Stimulated activated CD4-positive, alpha-beta T cell treated with anti-CD3 and anti-CD28 coated beads, Interleukin-4, amount 100 ng/mL, for 1 hour (primary cell): ENCODE data around the gene PPM1H.
"Not testable (repeated sequence)": the region's sequence is repeated elsewhere in the genome, so short reads cannot be mapped to it uniquely, and the experiment has no call there.

Source experiments
- DNase-seq: peaks from one replicate; pipeline ENCODE4 v3.0.0-alpha.2; 2020

Gene PPM1H

DNA sequence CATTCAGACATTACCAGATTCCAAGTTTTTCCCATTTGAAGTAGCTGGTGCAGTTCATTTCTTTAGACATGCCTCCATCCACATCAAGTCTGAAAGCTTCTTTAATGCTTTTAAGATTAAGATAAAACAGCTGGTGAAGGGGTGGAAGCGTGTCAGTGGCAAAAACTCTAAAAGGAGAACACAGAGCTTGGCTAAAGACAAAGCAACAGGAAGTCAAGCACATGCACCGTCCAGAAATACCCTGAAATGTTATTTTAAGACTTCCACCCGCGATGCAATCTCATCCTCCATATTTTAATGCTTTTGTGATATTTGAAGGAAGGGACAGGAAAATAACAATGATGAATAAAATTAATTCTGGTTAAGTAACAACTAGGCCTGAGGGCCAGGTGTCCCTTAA, 31.8 kb downstream of the PPM1H start:
- no peak for DNase-seq

DNA sequence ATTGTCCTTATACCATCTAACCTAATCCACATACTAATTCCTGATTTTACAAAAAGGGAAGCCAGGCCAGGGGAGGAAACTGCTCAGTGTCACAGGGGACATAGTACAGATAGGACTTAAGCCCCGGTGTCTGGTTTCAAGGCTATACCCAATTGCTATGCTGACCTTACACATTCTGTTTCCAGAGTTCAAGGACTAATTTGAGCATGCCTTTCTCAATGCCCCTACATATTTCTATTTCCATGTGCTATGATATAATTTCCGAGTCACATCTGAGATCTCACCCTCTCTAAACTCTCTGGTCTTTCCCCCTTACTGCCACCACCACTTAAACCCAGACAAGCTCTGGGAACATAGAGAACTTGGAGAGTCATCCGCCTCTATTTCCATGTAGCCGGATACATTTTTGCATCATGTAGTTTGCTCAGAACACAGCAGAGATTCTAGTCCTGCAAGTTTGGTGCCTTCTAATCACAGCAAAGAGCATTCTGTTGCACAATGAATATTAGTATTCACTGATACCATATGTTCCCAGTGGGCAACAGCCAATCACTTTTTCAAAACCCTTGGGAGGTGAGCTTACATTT, 34.2 kb downstream of the PPM1H start:
- DNase-seq, result no peak

DNA sequence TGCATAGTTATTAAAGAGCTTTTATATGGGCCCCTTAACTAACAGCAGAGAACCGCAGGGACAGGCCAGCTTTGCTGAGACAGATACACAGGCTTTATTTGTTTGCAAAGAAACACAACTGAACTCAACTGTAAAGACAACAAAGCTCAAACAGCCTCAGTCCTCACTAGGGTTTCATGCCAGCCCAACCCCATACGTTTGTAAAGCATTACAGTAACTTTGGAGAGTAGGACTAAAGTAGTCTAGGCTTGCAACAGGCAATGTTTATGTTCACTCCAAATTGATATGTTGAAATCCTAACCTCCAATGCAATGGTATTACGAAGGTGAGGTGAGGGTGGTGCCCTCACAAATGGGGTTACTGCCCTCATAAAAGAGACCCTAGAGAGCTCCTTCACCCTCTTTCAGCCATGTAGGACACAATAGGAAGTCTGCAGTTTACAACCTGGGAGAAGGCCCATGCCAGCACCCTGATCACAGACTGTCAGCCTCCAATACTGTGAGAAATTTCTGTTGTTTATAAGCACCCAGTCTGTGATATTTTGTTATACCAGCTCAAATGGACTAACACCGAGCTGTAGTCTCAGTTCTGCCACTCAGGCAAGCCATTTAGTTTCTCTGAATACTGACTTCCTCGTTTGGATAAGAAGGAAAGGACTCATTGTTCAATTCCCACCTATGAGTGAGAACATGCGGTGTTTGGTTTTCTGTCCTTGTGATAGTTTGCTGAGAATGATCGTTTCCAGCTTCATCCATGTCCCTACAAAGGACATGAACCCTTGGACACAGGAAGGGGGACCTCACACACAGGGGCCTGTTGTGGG, 35.2 kb downstream of the PPM1H start:
- no peak for DNase-seq

DNA sequence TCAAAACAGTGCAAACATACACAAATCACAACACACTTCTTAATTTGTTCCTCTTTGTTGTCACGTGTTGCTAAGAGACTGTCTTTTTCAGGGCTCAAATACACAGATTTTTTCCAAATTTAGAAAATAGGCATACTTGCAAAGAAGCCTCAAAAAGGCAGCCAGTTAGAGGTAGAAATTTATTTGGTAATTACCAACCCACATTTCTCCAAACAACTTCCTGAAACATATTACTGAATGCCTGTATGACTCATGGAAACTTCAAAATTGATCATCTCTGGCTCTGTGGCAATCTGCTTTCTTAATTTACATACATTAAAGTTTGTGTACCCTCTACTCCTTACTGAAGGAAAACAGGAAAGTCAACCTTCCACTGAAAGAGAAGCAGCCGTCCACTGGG, 36.4 kb downstream of the PPM1H start:
- DNase-seq, result no peak

DNA sequence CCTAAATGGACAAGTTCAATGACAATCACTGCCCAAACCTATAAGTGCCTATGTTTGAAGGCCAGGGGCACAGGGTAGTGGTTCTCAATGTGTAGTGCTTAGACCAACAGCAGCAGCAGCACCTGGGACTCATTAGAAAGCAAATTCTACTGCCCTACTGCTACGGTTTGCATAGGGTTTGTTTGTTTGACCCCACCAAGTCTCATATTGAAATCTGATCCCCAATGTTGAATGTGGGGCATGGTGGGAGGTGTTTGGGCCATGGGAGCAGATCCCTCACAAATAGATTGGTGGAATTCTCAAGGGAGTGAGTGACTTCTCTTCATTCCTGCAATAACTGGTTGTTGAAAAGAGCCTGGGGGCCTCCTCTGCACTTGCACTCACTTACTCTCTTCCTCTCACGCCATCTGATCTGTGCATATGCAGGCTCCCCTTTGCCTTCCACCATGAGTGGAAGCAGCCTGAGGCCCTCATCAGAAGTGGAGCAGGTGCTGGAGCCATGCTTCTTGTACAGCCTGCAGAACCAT, 39.5 kb downstream of the PPM1H start:
- no peak for DNase-seq

DNA sequence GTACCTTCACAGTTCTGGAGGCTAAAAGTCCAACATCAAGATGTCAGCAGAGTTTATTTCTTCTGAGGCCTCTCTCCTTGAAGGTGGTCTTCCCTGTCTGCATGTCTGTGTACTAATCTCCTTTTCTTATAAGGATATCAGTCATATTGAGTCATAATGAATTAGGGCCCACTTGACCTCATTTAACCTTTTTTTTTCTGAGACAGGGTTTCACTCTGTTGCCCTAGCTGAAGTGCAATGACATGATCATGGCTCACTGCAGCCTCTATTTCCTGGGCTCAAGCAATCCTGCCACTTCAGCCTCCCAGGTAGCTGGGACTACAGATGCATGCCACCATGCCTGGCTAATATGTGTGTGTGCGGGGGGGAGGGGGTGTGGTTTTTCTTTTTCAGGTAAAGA, 41.7 kb downstream of the PPM1H start:
- DNase-seq, result no peak

DNA sequence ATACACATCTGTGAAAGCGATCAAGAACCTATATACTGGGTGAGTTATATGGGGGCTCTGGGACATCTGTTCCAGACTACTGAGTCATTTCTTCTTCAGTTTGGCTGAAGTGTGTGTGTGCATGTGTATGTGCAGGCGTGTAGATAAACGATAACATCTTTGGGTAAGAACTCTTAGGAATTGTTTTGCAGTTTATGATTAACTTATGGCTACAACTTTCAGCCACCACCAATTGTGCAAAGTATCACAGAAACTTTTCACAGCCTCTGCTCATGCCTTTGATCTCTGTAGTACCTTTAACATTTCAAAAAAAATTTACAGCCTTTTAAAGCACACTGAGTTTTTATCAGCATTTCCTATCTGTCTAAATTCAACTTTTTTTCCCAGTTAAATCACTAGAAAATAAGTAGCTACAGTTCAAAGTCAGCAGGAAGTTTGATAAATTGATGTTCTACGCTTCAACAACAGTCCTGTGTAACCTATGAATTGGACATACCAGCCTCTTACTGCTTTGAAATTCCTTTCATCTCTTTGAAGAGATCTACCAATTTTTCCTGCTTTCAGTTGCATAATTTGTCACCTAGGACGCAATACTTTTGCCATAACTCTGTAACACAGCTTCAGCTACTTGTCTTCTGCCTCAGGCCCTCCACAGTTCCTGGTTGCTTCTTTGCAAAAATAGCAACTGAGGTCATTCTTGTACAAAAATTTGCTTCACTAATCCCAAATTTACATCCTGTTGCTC, 43.0 kb downstream of the PPM1H start:
- DNase-seq, result no peak

DNA sequence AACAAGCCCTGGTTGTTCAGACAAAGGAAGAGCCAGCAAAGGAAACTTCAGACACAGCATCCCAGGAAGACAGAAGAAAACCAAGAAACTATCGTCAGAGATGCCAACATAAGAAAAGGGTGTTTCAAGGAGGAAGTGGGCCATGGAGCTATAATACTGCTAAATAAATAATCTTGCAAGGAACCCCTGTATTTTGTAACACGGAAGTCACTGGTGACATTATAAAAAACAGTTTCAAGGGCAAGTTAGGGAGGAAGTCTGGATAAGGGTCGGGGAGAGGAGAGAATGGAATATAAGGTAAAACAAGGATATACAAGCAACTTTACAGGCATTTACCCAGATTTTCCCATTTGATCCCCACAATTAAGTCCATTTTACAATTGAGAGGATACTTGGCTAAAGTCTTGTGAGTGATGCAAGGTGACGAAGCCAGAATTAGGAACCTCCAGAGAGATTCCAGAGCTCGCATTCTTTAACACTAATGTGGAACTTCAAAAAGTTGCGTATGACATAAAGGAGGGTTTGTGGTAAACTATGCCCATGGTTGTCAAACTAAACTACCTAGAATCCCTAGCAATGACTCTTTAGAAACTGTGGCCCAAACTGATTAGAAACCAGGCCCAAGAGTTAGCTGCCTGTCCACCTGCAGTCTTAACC, 46.4 kb downstream of the PPM1H start:
- DNase-seq, result no peak

DNA sequence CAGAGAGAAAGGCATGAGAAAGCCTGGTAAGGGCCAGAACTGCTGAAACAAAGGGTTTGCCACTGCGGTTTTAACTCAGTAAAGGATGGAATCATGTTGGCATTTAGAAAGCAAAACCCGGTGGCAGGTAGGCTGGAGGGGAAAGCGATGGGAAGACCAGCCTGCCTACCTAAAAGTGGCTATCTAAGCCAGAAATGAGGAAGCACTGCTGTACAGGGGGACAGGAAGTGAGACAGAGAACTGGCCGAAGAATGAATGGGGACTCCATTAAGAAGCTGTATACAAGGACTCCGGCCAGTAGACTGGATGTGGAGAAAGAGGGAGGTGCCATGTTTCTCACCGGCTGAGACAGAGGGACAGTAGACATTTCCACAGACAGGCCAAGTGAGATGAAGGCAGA, 48.2 kb downstream of the PPM1H start:
- DNase-seq, result no peak

DNA sequence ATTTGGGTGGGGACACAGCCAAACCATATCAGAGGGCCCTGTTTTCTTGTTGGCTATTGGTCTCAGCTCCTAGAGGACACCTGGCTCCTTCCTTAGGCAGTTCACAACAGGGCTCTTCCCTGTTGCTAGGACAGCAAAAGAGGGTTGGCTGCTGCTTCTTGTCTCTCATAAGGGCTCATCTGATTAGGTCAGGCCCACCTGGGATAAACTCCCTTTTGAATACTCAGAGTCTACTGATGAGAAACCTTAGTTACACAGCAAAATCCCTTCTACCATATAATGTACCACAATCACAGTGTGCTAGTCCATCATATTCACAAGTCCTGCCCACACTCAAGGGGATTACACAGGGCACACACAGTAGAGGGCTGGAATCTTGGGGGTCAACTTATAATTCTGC, 49.7 kb downstream of the PPM1H start:
- no peak for DNase-seq

DNA sequence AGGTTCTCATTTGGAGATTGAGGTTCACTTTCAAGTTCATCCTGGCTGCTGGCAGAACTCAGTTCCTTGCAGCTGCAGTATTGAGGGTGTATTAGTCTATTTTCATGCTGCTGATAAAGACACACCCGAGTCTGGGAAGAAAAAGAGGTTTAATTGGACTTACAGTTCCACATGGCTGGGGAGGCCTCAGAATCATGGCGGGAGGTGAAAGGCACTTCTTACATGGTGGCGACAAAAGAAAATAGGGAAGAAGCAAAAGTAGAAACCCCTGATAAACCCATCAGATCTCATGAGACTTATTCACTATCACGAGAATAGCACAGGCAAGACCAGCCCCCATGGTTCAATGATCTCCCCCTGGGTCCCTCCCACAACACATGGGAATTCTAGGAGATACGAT, 50.1 kb downstream of the PPM1H start:
- DNase-seq, result not testable (repeated sequence)

DNA sequence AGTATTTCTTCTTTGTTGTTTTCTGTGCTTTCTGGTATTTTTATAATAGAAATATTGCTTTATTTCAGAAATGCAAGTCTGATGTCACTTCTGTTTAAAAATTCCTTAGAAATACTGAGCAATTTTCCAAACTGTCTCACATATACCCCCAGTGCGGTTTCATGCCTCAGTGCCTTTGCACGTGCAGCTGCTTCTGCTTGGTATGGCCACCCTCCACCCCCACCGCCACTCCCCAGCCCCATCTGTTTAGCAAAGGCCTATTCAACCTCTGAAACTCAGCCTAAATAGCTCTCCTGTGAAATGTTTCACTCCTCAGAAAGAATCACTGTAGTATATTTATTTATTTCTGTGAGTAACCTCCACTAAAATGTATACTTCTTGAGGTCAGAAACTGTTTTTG, 52.3 kb downstream of the PPM1H start:
- DNase-seq, result no peak

DNA sequence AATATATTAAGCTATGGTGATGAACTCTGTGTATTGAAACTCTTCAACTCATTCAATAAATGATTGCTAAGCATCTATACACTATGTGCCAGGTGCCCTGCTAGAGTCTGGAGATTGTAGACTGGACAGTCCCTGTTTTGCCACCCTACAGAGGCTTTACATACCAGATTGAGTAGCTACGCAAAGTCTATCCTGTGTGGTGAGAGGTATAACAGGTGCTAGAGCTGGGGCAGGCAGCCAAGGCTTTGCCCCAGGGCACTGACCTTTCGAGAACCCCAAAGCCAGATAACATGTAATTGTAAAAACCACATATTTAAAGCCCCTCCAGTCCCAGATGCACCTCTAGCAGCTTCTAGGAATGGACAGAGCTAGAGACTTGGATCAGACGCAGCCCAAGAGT, 52.8 kb downstream of the PPM1H start:
- DNase-seq, result no peak

DNA sequence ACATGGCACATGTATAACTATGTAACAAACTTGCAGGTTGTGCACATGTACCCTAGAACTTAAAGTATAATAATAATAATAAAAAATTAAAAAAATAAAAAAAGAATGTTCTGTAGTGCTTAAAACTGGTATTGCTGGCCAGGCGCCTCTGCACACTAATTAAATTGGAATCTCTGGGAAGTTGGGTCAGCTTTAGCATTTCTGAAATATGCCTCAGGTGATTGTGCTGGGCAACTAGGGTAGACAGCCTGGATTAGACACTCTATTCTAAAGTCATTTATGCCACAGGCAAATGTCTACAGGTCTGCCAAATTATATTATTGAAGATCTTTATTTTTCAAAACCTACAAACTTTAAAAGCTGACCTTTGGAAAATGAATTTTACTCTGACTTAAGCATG, 55.3 kb downstream of the PPM1H start:
- DNase-seq, result no peak

DNA sequence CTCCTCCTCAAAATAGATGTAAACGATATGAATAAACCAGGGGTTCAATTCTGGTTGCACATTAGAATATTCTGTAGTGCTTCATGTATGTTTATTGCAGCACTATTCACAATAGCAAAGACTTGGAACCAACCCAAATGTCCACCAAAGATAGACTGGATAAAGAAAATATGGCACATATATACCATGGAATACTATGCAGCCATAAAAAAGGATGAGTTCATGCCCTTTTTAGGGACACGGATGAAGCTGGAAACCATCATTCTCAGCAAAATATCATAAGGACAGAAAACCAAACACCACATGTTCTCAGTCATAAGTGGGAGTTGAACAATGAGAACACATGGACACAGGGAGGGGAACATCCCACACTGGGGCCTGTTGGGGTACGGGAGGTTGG, 55.7 kb downstream of the PPM1H start:
- DNase-seq, result not testable (repeated sequence)

DNA sequence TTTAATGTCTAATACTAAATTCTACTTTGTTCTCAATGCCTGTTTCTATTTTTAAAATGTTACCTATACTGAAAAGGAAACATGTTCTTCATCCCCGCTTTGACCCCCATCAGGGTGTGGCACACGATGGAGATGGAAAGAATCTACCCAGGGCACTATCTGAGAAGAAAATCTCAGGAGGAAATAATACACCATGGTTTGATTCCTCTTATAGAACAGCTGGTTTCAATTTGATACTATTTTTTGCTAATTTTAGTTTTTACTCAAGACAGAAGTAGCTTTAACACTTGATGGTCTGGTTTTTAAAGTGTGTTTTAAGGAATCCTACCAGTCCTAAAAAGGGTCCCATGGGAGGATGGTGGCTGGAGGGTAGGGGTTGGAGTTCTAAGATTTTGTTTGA, 56.7 kb downstream of the PPM1H start:
- no peak for DNase-seq

DNA sequence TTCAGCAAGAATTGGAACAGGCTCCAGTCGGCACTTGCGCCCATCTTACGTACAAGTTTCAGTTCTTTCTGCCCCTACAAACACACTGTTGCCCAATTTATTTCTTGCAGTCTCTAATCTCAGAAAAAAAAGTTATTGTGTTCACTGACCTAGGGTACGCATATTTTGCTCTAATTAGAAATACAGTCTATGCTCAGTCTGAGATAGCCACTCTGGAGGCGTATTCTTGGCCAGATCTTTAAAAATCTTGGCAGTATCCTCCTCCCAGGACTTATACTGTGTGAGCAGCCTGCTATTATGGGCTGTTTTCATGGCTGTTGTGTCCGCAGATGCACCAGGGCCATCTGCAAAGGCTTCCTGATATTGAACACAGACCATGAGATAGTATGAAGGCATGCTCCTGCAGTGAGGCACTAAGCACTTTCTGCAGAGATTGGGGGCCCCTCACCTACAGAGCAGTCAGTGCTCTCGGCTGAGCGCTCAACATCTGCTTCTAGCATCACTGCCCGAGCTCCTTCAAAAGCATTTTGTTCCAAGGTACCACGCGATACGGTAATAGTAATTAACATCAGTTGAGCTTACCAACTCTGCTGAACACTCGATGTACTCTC, 57.9 kb downstream of the PPM1H start:
- no peak for DNase-seq

DNA sequence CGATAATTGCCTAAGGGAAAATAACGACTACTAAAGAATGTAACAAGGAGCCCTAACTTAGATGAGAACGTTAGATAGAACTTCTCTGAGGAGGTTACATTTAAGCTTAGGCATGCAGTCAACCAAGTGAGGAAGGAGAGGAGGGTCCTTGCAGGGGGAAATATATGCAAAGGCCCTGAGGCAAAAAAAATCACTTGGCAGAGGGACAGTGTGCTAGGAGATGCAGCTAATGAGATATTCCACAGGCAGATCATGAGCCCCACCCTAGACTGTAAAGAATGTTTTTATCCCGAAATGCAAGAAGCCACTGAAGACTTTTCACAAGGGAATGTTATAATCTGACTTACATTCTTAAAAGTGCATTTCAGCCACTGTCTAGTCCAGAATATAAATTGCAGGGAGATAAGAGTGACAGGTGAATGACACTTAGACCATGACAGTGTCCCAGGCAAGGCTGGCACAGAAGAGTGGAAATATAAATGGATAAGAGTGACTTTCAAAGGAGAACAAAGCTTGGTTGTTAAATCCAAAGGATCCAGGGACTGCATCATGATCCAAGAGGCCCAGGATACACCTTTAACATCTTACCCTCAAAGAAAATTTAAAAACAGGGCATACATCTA, 61.0 kb downstream of the PPM1H start:
- DNase-seq, result no peak

DNA sequence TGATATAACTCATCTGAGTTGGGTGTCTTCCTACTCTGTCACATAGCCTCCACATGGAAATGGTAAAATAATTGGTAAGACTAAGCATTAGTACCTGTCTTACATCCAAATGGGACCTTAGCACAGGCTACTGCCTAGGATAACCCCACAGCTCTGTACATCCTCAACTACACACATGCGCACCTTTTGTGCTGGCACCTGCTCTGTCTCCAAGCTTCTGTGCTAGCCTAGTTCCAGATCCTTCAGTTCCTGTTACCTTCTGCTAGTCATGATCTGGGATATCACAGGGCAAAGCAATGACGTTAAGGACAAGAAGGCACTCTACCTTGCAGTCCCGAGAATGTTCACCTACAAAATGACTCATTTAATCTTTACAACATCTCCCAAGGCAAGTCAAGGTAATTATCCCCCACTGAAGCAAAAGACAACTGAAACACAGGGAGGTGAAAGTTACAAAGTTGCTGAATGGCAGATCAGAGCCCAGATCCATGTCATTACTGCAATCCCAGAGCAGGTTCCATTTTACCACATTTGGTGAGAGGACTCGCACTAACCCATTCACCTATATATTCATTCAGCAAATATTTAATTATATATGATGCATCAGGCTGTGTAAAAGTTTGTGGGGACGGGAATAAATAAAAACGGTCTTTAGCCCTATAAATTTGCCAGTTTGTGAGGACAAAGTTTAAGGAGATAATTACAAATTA, 61.7 kb downstream of the PPM1H start:
- DNase-seq, result no peak

DNA sequence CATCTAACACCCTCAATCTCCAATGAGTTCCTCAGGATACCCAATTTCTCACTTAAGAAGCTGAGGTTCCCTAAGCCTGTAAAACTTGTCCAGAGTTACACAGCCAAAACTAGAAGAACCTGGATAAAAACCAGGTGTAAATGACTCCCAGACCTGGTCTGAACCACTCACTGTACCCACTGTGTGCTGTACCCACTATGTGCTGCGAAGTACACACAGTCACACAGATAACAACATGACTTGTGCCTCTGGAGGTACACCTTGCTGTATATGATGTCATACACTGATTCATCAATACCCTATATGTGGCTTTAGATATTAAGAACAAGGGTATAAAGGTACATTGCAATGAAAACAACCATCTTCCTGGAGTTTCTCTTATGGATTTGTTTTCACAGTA, 66.1 kb downstream of the PPM1H start:
- DNase-seq, result no peak

DNA sequence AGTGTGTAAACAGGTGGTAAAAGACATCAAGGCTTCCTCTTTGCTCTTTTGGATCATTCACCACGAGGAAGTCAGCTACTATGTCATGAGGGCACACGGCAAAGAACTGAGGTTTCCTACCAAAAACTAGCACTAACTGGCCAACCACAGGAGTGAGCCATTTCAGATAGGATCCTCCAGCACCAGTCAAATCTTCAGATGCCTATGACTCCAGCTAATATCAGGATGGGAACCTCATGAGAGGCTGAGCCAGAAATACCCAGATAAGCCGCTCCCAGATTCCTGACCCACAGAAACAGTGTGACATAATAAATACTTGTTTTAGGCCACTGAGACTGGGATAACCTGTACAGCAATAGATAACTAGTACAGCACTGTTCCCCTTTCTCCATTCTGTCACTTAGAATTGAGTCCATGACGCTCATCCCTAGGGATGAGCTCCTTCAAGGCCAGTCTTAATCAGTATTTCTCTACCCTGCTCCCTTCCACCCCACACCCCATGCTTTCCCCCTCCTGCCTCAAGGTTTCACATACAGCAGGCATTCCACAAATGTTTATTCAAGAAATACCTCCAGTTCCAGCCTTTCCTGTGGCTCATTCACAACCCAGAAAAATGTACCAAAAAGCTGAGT, 68.4 kb downstream of the PPM1H start:
- DNase-seq, result no peak
